Osteoblast (primary cell): Measurements from ENCODE around the gene SLC39A13. TPM values are rescaled to one million over a fixed set of nuclear protein-coding genes. Genes with fewer than 3 reads are reported as not detected.

Source experiments
- DNase-seq: peaks from one replicate; pipeline ENCODE4 v3.0.0; 2011; ENCODE audit warnings: low spot score, mixed read lengths; ENCODE audit not compliant: insufficient read length; ENCODE audit errors: missing footprints
- H2AFZ ChIP-seq: 2 replicates; pipeline ENCODE4 v1.6.0; 2011; ENCODE audit warnings: mild to moderate bottlenecking, low read length
- H3K27ac ChIP-seq: 2 replicates; pipeline ENCODE4 v1.5.1; 2011; ENCODE audit warnings: mild to moderate bottlenecking, low read depth, low read length, moderate library complexity
- H3K27me3 ChIP-seq: 2 replicates; pipeline ENCODE4 v1.6.0; 2012; ENCODE audit warnings: mild to moderate bottlenecking, control low read depth, inconsistent platforms, low read length, moderate library complexity; ENCODE audit not compliant: insufficient read depth
- H3K36me3 ChIP-seq: 2 replicates; pipeline ENCODE4 v1.5.1; 2011; ENCODE audit warnings: mild to moderate bottlenecking, low read length, control low read depth, moderate library complexity; ENCODE audit not compliant: insufficient read depth
- H3K4me1 ChIP-seq: 2 replicates; pipeline ENCODE4 v1.5.1; 2011; ENCODE audit warnings: mild to moderate bottlenecking, low read length, control low read depth, moderate library complexity; ENCODE audit not compliant: insufficient read depth
- H3K4me2 ChIP-seq: 2 replicates; pipeline ENCODE4 v1.6.0; 2011; ENCODE audit warnings: mild to moderate bottlenecking, low read length; ENCODE audit not compliant: insufficient read depth
- H3K4me3 ChIP-seq: fragments of 200-600 bp; sonication (generic); 3 replicates; pipeline ENCODE4 v1.5.1; 2012; ENCODE audit warnings: mild to moderate bottlenecking, low read length, inconsistent platforms; ENCODE audit not compliant: insufficient read depth
- H3K79me2 ChIP-seq: 2 replicates; pipeline ENCODE4 v1.6.0; 2012; ENCODE audit warnings: mild to moderate bottlenecking, low read length, control low read depth, inconsistent platforms; ENCODE audit not compliant: insufficient read depth
- H3K9me3 ChIP-seq: 2 replicates; pipeline ENCODE4 v1.5.1; 2011; ENCODE audit warnings: low read depth, low read length, control low read depth
- H4K20me1 ChIP-seq: 2 replicates; pipeline ENCODE4 v1.6.0; 2012; ENCODE audit warnings: mild to moderate bottlenecking, low read length, control low read depth; ENCODE audit not compliant: insufficient read depth
- total RNA-seq: library from RNA; depleted of rRNA; stranded (reverse); fragments of >200 nt; gene quantifications from 2 replicates; pipeline ENCODE4 v1.2.3, GENCODE V29; 2012
- TF ChIP-seq, protein P1 (sequence below): IDR thresholded peaks from 2 replicates; pipeline ENCODE4 v1.5.1; 2011; ENCODE audit warnings: mild to moderate bottlenecking, low read depth, low read length, moderate library complexity; ENCODE audit errors: extremely low read depth

SLC39A13 gene
- total RNA-seq, 1 donor: 78.9 TPM

- no peak overlapping the region for H3K27ac ChIP-seq
- no peaks in the 10 kb centered on the region for H4K20me1 ChIP-seq
- H3K4me3 ChIP-seq: no peak overlapping the region
- H3K4me2 ChIP-seq: no peak overlapping the region
- peaks cover 22% of the 10 kb centered on the region for H3K4me1 ChIP-seq
- H2AFZ ChIP-seq: no peak overlapping the region
- TF ChIP-seq, protein P1, sequence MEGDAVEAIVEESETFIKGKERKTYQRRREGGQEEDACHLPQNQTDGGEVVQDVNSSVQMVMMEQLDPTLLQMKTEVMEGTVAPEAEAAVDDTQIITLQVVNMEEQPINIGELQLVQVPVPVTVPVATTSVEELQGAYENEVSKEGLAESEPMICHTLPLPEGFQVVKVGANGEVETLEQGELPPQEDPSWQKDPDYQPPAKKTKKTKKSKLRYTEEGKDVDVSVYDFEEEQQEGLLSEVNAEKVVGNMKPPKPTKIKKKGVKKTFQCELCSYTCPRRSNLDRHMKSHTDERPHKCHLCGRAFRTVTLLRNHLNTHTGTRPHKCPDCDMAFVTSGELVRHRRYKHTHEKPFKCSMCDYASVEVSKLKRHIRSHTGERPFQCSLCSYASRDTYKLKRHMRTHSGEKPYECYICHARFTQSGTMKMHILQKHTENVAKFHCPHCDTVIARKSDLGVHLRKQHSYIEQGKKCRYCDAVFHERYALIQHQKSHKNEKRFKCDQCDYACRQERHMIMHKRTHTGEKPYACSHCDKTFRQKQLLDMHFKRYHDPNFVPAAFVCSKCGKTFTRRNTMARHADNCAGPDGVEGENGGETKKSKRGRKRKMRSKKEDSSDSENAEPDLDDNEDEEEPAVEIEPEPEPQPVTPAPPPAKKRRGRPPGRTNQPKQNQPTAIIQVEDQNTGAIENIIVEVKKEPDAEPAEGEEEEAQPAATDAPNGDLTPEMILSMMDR: no peak
- no peaks in the 10 kb centered on the region for H3K36me3 ChIP-seq
- no peaks in the 10 kb centered on the region for H3K79me2 ChIP-seq
- H3K27me3 ChIP-seq: no peaks in the 10 kb centered on the region
- H3K9me3 ChIP-seq: no peaks in the 10 kb centered on the region
- peak; percentile 45 for DNase-seq
Measured at GRCh38 chr11:47403571-47403970, 4.8 kb upstream of the SLC39A13 start.

DNA sequence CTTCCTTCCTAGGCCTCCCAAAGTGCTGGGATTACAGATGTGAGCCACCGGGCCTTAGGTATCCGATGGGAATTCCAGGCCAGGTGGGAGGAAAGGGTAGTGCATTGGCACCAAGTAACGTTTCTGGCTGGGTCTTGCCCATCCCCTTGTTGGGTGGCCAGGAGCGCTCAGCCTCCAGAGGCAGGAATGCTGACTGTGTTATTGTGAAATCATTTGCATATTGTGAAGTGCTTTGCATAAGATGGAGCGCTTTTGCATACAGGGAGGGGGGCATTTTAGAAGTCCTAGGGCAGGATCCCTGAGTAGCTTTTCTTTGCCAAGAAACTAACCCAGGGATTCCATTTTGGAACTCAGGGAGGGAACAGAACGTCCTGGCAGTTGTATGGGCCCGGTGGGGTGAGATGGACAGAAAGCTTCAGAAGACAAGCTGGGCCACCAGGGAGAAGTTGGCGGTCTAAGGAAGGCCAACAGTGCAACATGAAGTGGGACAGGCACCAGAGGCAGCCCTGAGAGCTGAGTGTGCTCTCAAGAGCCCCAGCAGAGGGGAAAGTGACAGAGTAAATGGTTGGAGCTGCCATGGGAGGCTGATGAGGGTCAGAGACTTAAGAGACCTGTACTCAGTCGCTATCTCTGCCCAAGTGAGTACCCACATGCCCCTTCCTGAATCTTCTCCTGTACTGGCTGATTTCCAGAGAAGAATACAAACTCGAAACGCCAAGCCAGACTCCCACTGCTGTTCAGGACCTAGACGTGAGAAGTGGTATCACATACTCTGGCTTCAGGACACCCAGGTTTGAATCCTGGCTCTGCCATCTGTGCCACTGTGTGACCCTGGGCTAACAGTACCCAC lies 1.3 kb upstream of the SLC39A13 start:
- H3K4me3 ChIP-seq: peak overlapping the region; percentile 67
- no peaks in the 10 kb centered on the region for H3K9me3 ChIP-seq
- no peaks in the 10 kb centered on the region for H3K27me3 ChIP-seq
- TF ChIP-seq, protein P1: peak; percentile 16
- peak overlapping the region; percentile 58 for H2AFZ ChIP-seq
- peak overlapping the region; percentile 90 for H3K4me2 ChIP-seq
- H3K27ac ChIP-seq: peak overlapping the region; percentile 79
- peak; percentile 61 for DNase-seq
- peaks cover 21% of the 10 kb centered on the region for H4K20me1 ChIP-seq
- peaks cover 34% of the 10 kb centered on the region for H3K79me2 ChIP-seq
- H3K4me1 ChIP-seq: peaks cover 33% of the 10 kb centered on the region
- peaks cover 16% of the 10 kb centered on the region for H3K36me3 ChIP-seq

- peak overlapping the region; percentile 99 for H3K4me3 ChIP-seq
- DNase-seq: peak; percentile 99
- H3K4me1 ChIP-seq: peaks cover 39% of the 10 kb centered on the region
- peak overlapping the region; percentile 98 for H3K27ac ChIP-seq
- peak overlapping the region; percentile 100 for H3K4me2 ChIP-seq
- peaks cover 21% of the 10 kb centered on the region for H3K36me3 ChIP-seq
- H3K9me3 ChIP-seq: no peaks in the 10 kb centered on the region
- no peaks in the 10 kb centered on the region for H3K27me3 ChIP-seq
- TF ChIP-seq, protein P1: no peak
- peaks cover 37% of the 10 kb centered on the region for H3K79me2 ChIP-seq
- peak overlapping the region; percentile 83 for H2AFZ ChIP-seq
- H4K20me1 ChIP-seq: peaks cover 27% of the 10 kb centered on the region
Measured at GRCh38 chr11:47408598-47409439, 429 bp downstream of the SLC39A13 start.
